Fibroblast of pulmonary artery (primary cell): ENCODE data around the gene JMJD7.

Experiments
- DNase-seq: peaks from one replicate; pipeline ENCODE4 v3.0.0-alpha.2; 2010; ENCODE audit warnings: low read depth
- H3K4me3 ChIP-seq: replicated peaks from 2 replicates; pipeline ENCODE4 v1.5.1; 2011; ENCODE audit warnings: low read depth, mild to moderate bottlenecking, control low read depth, low read length, moderate library complexity
- TF ChIP-seq, protein P1 (sequence below): IDR thresholded peaks from 2 replicates; pipeline ENCODE4 v1.5.1; 2011; ENCODE audit warnings: mild to moderate bottlenecking, control low read depth, low read length, inconsistent platforms; ENCODE audit errors: missing control alignments

The JMJD7 gene

DNA sequence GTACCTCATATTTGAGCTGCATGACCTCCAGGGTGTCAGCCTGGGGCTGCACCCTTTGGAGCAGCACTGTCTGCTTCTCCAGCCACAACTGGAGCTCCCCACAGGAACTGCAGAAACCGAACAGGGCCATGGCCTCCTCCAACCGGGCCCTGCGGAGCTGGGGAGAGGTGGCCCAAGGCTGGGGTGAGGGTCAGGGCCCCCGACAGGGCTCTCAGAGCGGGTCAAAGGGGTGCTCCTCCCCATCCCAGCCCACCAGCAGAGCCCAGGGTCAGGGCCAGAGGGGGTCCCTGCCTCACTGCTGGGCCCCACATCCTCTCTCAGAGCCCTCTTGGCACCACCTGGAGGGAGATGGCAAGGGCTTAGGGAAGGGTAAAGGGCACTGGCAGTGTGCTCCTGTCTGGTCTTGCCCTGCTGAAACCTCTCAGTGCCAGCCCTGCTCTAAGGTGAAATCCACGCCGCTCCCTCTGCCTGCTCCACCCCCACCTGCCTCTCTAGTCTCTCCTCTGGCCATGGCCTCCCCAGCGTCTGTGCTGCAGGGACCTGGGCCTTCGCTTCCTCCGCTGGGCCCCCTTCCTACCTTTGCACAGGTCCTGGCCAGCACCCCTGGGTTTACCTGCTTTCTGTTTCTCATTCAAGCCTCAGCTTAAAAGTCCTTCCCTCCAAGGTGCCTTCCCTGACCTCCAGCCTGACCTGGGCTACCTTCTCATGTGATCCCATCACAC lies 52.4 kb downstream of the JMJD7 start:
- TF ChIP-seq, protein P1, sequence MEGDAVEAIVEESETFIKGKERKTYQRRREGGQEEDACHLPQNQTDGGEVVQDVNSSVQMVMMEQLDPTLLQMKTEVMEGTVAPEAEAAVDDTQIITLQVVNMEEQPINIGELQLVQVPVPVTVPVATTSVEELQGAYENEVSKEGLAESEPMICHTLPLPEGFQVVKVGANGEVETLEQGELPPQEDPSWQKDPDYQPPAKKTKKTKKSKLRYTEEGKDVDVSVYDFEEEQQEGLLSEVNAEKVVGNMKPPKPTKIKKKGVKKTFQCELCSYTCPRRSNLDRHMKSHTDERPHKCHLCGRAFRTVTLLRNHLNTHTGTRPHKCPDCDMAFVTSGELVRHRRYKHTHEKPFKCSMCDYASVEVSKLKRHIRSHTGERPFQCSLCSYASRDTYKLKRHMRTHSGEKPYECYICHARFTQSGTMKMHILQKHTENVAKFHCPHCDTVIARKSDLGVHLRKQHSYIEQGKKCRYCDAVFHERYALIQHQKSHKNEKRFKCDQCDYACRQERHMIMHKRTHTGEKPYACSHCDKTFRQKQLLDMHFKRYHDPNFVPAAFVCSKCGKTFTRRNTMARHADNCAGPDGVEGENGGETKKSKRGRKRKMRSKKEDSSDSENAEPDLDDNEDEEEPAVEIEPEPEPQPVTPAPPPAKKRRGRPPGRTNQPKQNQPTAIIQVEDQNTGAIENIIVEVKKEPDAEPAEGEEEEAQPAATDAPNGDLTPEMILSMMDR = no peak
- H3K4me3 ChIP-seq = no peak overlapping the region
- no peak for DNase-seq

DNA sequence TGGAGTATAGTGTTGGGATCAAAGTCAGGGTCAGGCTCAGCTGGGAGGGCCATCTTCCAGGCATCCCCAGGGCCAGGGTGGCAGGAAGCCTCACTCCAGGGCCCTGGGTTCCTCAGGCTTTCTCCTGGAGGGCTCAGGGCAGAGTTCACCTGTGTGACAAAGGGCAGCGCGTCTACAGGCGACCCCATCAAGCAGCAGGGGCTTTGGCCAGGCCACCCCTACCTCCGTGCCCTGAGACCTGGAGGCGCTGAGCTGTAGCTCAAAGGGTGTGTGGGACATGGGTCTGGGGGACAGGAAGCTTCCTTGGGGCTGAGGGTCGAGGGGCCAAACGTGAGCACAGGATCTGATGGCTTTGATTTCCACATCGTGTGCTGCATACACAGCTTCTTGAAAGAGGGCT lies 53.2 kb downstream of the JMJD7 start:
- no peak for DNase-seq
- TF ChIP-seq, protein P1 = no peak
- H3K4me3 ChIP-seq = no peak overlapping the region

DNA sequence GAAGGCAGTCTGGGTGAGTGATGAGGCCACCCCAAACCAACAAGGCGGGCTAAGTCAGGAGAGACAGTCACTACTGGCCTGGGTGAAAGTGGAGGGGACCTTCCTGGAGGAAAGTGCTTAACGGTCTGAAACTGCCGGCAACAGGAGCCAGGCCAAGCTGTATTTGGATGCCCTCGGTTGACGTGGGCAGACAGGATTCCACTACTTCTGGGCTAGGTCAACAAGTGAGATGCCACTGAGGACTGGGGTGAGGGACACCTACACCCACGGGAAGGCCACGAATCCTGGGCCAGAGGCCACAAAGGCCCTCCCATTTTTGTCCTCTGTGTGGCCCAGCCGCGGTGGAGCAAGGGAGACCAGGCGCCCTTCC lies 53.6 kb downstream of the JMJD7 start:
- H3K4me3 ChIP-seq = no peak overlapping the region
- TF ChIP-seq, protein P1 = no peak

DNA sequence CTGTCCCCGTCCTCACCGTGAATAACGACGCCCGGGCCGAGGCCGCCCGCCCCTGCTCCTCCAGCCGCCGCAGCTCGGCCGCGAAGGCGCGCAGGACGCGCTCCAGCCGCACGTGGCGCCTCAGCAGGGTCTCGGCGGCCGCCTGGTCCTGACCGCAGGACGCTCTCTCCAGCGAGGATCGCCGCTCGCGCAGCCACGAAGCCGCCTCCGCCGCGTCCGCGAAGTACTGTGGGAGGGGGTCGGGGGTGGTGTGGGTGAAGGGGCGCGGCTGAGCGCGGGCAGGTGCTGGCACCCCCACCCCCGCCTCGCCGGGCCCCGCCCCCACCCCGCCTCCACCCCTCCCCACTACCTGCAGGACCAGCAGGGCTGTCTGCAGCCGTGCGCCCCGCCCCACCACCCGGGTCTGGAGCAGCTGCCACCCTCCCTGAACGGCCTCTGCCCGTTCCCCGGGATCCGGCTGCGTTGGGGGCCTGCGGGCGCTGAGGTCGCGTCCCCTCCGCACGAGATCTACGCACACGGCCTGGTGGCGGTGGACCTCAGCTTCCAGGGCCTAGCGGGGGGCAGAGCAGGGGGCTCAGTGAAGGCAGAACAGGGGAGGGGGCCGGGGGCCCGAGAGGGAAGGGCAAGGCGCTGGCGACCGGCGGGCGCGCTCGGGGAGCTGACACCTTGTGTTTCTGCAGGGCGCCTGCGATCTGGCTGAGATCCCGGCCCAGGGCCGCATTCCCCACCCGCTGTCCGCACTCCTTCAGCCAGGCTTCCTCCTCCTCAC lies 54.2 kb downstream of the JMJD7 start:
- H3K4me3 ChIP-seq = no peak overlapping the region
- TF ChIP-seq, protein P1 = no peak
- DNase-seq = peak; percentile 15

More for the DNA sequence above, 53.6 kb downstream of the JMJD7 start:
- DNase-seq = no peak

DNA sequence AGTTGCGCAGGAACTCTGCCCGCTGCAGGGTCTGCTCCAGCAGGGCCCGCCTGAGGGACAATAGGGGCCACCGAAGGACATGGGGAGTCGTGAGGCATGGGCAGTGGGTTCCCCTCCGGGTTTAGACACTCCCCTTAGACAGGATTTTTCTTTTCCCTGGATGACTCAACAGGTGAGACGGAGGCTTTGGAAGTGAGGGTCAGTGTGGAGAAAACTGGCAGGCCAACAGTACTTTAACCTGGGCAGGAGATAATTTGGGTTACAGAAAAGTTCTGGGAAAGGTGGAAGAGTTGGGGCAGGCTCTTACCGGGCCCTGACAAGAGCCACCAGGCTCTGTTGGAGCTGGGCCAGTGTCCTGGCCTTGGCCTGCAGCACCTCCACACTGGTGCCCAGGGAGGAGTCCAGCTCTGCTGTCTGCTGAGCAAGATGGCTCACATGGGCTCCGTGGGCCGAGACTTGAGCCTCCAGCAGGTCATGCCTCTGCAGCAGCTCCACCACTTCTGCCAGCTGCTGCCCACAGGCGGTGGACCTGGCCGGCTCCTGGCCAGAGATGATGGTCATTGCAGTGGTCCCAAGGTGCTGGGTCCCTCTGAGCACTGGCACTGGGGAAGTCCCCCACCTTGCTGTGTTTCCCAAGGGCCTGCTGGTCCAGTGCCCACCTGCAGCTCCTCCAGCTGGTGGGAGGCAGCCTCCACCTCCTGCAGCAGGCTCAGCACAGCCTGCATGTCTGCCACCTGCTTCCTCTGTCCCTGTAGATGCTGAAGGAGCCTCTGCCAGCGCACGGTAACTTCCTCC lies 55.0 kb downstream of the JMJD7 start:
- no peak for DNase-seq
- TF ChIP-seq, protein P1 = no peak
- H3K4me3 ChIP-seq = no peak overlapping the region

DNA sequence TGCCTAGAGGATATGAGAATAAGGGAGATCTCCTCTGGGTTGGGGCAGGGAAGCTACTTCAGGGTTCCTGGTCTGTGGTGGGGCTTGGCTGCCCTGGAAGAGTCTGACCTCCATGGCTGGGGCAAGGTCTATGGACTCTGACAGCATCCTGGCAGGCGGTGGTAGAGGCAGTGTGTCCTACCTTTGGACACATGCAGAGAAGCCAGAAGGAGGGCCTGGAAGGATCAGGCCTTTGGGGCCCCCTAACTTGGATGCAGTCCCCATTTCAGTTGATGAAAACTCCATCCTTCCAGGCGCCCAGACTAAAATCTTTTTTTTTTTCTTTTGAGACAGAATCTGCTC lies 55.6 kb downstream of the JMJD7 start:
- TF ChIP-seq, protein P1 = no peak
- H3K4me3 ChIP-seq = no peak overlapping the region
- DNase-seq = no peak
